GM12878 (cell line): ENCODE data around the gene LMTK3. TPM values are rescaled to one million over a fixed set of nuclear protein-coding genes. Genes with fewer than 3 reads are reported as not detected.

Source experiments
- ATAC-seq: fragments of 200-7000 bp; cut with Tn5 transposase; 3 replicates; pipeline ENCODE4 v1.9.1; 2020; ENCODE audit warnings: mild to moderate bottlenecking, moderate library complexity
- BruUV-seq: library from RNA; stranded (reverse); fragments of 400-500 nt; replicated peaks from 2 replicates; lab custom pipeline; 2021; lab: Mats Ljungman, UMichigan
- CTCF ChIA-PET: fragments of 300-600 bp; sonication (Branson Sonifier 250); formaldehyde crosslinking; extraction: SDS; loops from one replicate; lab custom pipeline; 2021; ENCODE audit warnings: inconsistent platforms; lab: Yijun Ruan, JAX
- POLR2A ChIA-PET: fragments of 350-600 bp; formaldehyde crosslinking; extraction: SDS; loops from one replicate; lab custom pipeline; 2021; ENCODE audit warnings: inconsistent platforms; lab: Charles Lee
- RAD21 ChIA-PET: fragments of 300-600 bp; sonication (Branson Sonifier 250); formaldehyde crosslinking; loops from one replicate; lab custom pipeline; 2023; ENCODE audit warnings: antibody characterized with exemption; ENCODE audit not compliant: unreplicated experiment; lab: Charles Lee
- SMC1A ChIA-PET: fragments of 300-600 bp; sonication (Branson Sonifier 250); formaldehyde crosslinking; loops from one replicate; lab custom pipeline; 2023; ENCODE audit not compliant: unreplicated experiment, uncharacterized antibody; lab: Charles Lee
- DNase-seq: peaks from one replicate; pipeline ENCODE4 v3.0.0-alpha.2; 2011; ENCODE audit warnings: low read depth, low spot score
- FAIRE-seq: peaks from 3 replicates; lab custom pipeline; 2011; peaks lifted over from hg19 to GRCh38; lab: Jason Lieb, UNC
- H2AFZ ChIP-seq: 2 replicates; pipeline ENCODE4 v1.6.0; 2011; ENCODE audit warnings: low read depth, low read length, control low read depth; ENCODE audit not compliant: control insufficient read depth
- H3K27ac ChIP-seq: 2 replicates; pipeline ENCODE4 v1.5.1; 2011; ENCODE audit warnings: control low read depth; ENCODE audit not compliant: control insufficient read depth, insufficient read depth
- H3K27me3 ChIP-seq, 2 experiments: replicated peaks in 1 of 2; 2 replicates each; pipeline versions ENCODE4 v1.6.0 to v1.6.1; 2011; ENCODE audit warnings: low read length in 1 of 2; ENCODE audit not compliant: control insufficient read depth in 2 of 2, insufficient read depth in 2 of 2
- H3K36me3 ChIP-seq, 2 experiments: 2 replicates each; pipeline ENCODE4 v1.5.1; 2011; ENCODE audit warnings: low read length in 1 of 2; ENCODE audit not compliant: control insufficient read depth in 2 of 2, insufficient read depth in 2 of 2
- H3K4me1 ChIP-seq: 2 replicates; pipeline ENCODE4 v1.6.1; 2011; ENCODE audit warnings: mild to moderate bottlenecking, low read length, moderate library complexity, mixed read lengths; ENCODE audit not compliant: control insufficient read depth, insufficient read depth
- H3K4me2 ChIP-seq: 2 replicates; pipeline ENCODE4 v1.6.0; 2011; ENCODE audit warnings: control low read depth; ENCODE audit not compliant: control insufficient read depth, insufficient read depth
- H3K4me3 ChIP-seq: fragments of 200-600 bp; sonication (generic); 2 replicates; pipeline ENCODE4 v1.5.1; 2016
- H3K79me2 ChIP-seq: 2 replicates; pipeline ENCODE4 v1.6.0; 2011; ENCODE audit warnings: low read length; ENCODE audit not compliant: control insufficient read depth, insufficient read depth
- H3K9ac ChIP-seq: 2 replicates; pipeline ENCODE4 v1.8.0; 2011; ENCODE audit warnings: low read length, control low read depth, mixed read lengths; ENCODE audit not compliant: control insufficient read depth, insufficient read depth
- H3K9me3 ChIP-seq: replicated peaks from 3 replicates; pipeline ENCODE4 v1.5.1; 2011; ENCODE audit warnings: mild to moderate bottlenecking, low read length; ENCODE audit not compliant: control insufficient read depth, insufficient read depth
- H4K20me1 ChIP-seq: 2 replicates; pipeline ENCODE4 v1.6.0; 2011; ENCODE audit not compliant: control insufficient read depth, insufficient read depth
- ATF2 ChIP-seq: IDR thresholded peaks from 2 replicates; pipeline ENCODE4 v1.6.1; 2012; ENCODE audit warnings: low read length, inconsistent platforms
- ATF7 ChIP-seq: fragments of 450-650 bp; IDR thresholded peaks from 2 replicates; pipeline ENCODE4 v1.6.1; 2016; ENCODE audit warnings: low read depth, mild to moderate bottlenecking
- ETV6 ChIP-seq, 2 experiments: fragments of 450-650 bp in 1 of 2; IDR thresholded peaks in 1 of 2; conservative IDR thresholded peaks in 1 of 2; 2 replicates each; pipeline ENCODE4 v1.6.1; 2014; ENCODE audit warnings: antibody characterized with exemption in 1 of 2, borderline replicate concordance in 1 of 2, low read depth in 1 of 2, mild to moderate bottlenecking in 1 of 2, moderate library complexity in 1 of 2
- EZH2 ChIP-seq: IDR thresholded peaks from 2 replicates; pipeline ENCODE4 v1.6.1; 2012; ENCODE audit warnings: low read depth, mild to moderate bottlenecking, control low read depth, inconsistent platforms, low read length, borderline replicate concordance; ENCODE audit not compliant: control insufficient read depth
- HDAC6 ChIP-seq: fragments of 200-600 bp; sonication (generic); IDR thresholded peaks from one replicate; pipeline ENCODE4 v1.8.0; 2017; ENCODE audit warnings: antibody characterized with exemption; ENCODE audit not compliant: unreplicated experiment
- TBL1XR1 ChIP-seq: IDR thresholded peaks from 2 replicates; pipeline ENCODE4 v1.6.1; 2012; ENCODE audit warnings: low read depth, low read length, improper control_type of control experiment
- USF1 ChIP-seq: IDR thresholded peaks from 2 replicates; pipeline ENCODE4 v1.6.1; 2011; ENCODE audit warnings: borderline replicate concordance, low read depth, mild to moderate bottlenecking, moderate library complexity, mixed read lengths, low read length; ENCODE audit not compliant: insufficient read depth; ENCODE audit errors: extremely low read length
- YBX1 ChIP-seq: fragments of 450-650 bp; IDR thresholded peaks from 2 replicates; pipeline ENCODE4 v1.6.1; 2016; ENCODE audit warnings: antibody characterized with exemption
- WGBS: methylation state at CpG from one replicate; pipeline ENCODE4 v1.1.6; 2016; ENCODE audit warnings: low lambda C conversion rate; ENCODE audit not compliant: insufficient replicate concordance, insufficient coverage; ENCODE audit errors: missing lambda C conversion rate; 5-methylcytosine and 5-hydroxymethylcytosine counted together
- in situ Hi-C: fragments of 300-500 bp; cut with MboI; formaldehyde crosslinking; loops from 9 replicates; pipeline ENCODE4 v1.14.3; 2018; ENCODE audit warnings: mixed read lengths
- intact Hi-C: fragments of 100-400 bp; cut with micrococcal nuclease; formaldehyde crosslinking; loops from one replicate; pipeline ENCODE4 v1.14.2; 2022; ENCODE audit not compliant: unreplicated experiment
- polyA plus RNA-seq, 11 experiments: library from polyadenylated mRNA; depleted of rRNA in 4 of 11; unstranded in 6 of 11; stranded (reverse) in 5 of 11; fragments of >200 nt; fragmentation: Nextera tagmentation in 4 of 11; fragmentation: Illumina TruSeq in 1 of 11; extraction: Ambion mirVana in 4 of 11; extraction: Trizol in 1 of 11; gene quantifications; 1 replicate in 1 of 11; 2 replicates in 10 of 11; pipeline versions ENCODE4 v1.2.1 to v1.2.3, GENCODE V29; 2011 to 2016; ENCODE audit warnings: inconsistent platforms in 2 of 11, missing spikeins in 2 of 11, low read depth in 1 of 11
- total RNA-seq, 4 experiments: library from RNA; depleted of rRNA in 3 of 4; stranded (reverse); fragments of >200 nt in 3 of 4; fragmentation: Illumina TruSeq in 1 of 4; extraction: Trizol in 1 of 4; gene quantifications; 2 replicates each; pipeline versions ENCODE4 v1.2.1 to v1.2.3, GENCODE V29; 2013 to 2021
- TF ChIP-seq, protein P1 (sequence below): fragments of 450-650 bp; IDR thresholded peaks from 2 replicates; pipeline ENCODE4 v1.6.1; 2016; ENCODE audit warnings: mild to moderate bottlenecking, moderate library complexity, borderline replicate concordance
- TF ChIP-seq, protein P2 (sequence below): fragments of 450-650 bp; IDR thresholded peaks from 2 replicates; pipeline ENCODE4 v1.6.1; 2014; ENCODE audit warnings: mild to moderate bottlenecking

LMTK3 gene
- total and polyA plus RNA-seq, 10 of the 15 experiments (the other 5 are each of a cell fraction or from before 2014, with no cell fraction given), result under 0.01 to 0.28 (median 0.04) TPM; not detected in 3

GRCh38 chr19:48469289-48469881, 42.2 kb downstream of the LMTK3 start, which contains the start of gene CYTH2 (continued):
- no peak for TF ChIP-seq YBX1
- no peak for TF ChIP-seq USF1
- no peak for TF ChIP-seq EZH2

DNA sequence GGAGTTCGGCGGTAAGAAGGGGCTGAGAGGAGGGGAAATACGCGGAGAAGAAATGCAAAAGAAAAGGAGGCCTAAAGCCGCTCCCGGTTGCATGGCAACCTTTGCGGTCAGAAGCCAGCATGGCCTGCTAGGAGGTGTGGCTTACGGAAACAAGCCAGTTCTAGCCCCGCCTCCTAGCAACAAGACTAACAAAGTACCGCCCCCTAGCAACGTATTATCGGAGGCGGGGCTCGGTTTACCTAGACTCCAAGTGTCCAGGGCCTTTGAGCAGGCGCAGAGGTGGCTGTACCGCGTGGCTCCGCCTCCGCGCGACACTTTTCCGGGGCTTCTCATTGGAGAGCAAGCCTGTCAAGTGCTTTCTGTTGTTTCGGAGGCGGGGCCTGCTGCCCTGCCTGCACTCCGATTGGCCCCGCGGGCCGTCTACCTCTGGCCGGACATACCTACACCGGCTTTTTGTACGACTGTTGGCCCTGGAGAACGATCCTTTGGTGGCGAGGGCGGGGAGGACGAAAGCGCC, 42.8 kb downstream of the LMTK3 start:
- H3K9ac ChIP-seq, result peak overlapping the region; percentile 84; the same call in 1 of the 2 replicates
- in situ Hi-C loops (no loop called here), intact Hi-C loops (no loop called here)
- H3K27me3 ChIP-seq, result no peaks in the 10 kb centered on the region
- ATAC-seq (peak; percentile 96), FAIRE-seq (peak; percentile 100), DNase-seq (peak; percentile 99)
- H3K27ac ChIP-seq, result peak overlapping the region; percentile 78
- peak overlapping the region; percentile 84 for H3K4me2 ChIP-seq
- ChIA-PET POLR2A (interaction anchor here (0.6 kb wide), 1 partner anchor 23 kb away, joined by 3 read pairs; the partner anchor contains the start of gene GRWD1), RAD21 (no interaction called here), CTCF (interaction anchor here (1.2 kb wide), 1 partner anchor 116 kb away, joined by 3 read pairs; no protein-coding TSS in a partner anchor), SMC1A (no interaction called here)
- no peaks in the 10 kb centered on the region for H3K9me3 ChIP-seq
- peaks cover 3% of the 10 kb centered on the region; the same call in 1 of the 2 replicates for H4K20me1 ChIP-seq
- H3K4me3 ChIP-seq, result peak overlapping the region; percentile 82
- peaks cover 3 to 9% of the 10 kb centered on the region in 2 experiments; a peak in 3 of 4 replicates for H3K36me3 ChIP-seq
- WGBS, result 1% methylated on average over 36 of the region's 36 CpGs
- H3K4me1 ChIP-seq, result peaks cover 8% of the 10 kb centered on the region; the same call in 1 of the 2 replicates
- peaks cover 9% of the 10 kb centered on the region for H3K79me2 ChIP-seq
- peak overlapping the region; percentile 95 for H2AFZ ChIP-seq
- no TSS peak for BruUV-seq
- TF ChIP-seq TBL1XR1 (no peak), ATF7 (peak; percentile 16; the same call in 1 of the 2 replicates), HDAC6 (no peak), ETV6 (conservative IDR thresholded peaks at IDR 0.05 in 1 of 2, IDR thresholded peaks at IDR 0.05 in 1 of 2; ENCODE audit: borderline replicate concordance in 1 of 2, low read depth in 1 of 2) (no peak), ATF2 (no peak)
- TF ChIP-seq, protein P1, sequence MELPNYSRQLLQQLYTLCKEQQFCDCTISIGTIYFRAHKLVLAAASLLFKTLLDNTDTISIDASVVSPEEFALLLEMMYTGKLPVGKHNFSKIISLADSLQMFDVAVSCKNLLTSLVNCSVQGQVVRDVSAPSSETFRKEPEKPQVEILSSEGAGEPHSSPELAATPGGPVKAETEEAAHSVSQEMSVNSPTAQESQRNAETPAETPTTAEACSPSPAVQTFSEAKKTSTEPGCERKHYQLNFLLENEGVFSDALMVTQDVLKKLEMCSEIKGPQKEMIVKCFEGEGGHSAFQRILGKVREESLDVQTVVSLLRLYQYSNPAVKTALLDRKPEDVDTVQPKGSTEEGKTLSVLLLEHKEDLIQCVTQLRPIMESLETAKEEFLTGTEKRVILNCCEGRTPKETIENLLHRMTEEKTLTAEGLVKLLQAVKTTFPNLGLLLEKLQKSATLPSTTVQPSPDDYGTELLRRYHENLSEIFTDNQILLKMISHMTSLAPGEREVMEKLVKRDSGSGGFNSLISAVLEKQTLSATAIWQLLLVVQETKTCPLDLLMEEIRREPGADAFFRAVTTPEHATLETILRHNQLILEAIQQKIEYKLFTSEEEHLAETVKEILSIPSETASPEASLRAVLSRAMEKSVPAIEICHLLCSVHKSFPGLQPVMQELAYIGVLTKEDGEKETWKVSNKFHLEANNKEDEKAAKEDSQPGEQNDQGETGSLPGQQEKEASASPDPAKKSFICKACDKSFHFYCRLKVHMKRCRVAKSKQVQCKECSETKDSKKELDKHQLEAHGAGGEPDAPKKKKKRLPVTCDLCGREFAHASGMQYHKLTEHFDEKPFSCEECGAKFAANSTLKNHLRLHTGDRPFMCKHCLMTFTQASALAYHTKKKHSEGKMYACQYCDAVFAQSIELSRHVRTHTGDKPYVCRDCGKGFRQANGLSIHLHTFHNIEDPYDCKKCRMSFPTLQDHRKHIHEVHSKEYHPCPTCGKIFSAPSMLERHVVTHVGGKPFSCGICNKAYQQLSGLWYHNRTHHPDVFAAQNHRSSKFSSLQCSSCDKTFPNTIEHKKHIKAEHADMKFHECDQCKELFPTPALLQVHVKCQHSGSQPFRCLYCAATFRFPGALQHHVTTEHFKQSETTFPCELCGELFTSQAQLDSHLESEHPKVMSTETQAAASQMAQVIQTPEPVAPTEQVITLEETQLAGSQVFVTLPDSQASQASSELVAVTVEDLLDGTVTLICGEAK, result peak; percentile 60; the same call in 1 of the 2 replicates
- TF ChIP-seq, protein P2, sequence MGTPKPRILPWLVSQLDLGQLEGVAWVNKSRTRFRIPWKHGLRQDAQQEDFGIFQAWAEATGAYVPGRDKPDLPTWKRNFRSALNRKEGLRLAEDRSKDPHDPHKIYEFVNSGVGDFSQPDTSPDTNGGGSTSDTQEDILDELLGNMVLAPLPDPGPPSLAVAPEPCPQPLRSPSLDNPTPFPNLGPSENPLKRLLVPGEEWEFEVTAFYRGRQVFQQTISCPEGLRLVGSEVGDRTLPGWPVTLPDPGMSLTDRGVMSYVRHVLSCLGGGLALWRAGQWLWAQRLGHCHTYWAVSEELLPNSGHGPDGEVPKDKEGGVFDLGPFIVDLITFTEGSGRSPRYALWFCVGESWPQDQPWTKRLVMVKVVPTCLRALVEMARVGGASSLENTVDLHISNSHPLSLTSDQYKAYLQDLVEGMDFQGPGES, result peak; percentile 98
